GM12892 (cell line): ENCODE measurements around the gene MRPL20.

Experiments
- POLR2A ChIP-seq: IDR thresholded peaks from 2 replicates; pipeline ENCODE4 v1.6.1; 2011; ENCODE audit warnings: low read depth, low read length, control low read depth
- POLR2AphosphoS5 ChIP-seq: IDR thresholded peaks from 2 replicates; pipeline ENCODE4 v1.6.1; 2011; ENCODE audit warnings: low read depth, low read length, control low read depth
- TAF1 ChIP-seq: IDR thresholded peaks from 2 replicates; pipeline ENCODE4 v1.6.1; 2011; ENCODE audit warnings: low read depth, mild to moderate bottlenecking, control low read depth, low read length, borderline replicate concordance

DNA sequence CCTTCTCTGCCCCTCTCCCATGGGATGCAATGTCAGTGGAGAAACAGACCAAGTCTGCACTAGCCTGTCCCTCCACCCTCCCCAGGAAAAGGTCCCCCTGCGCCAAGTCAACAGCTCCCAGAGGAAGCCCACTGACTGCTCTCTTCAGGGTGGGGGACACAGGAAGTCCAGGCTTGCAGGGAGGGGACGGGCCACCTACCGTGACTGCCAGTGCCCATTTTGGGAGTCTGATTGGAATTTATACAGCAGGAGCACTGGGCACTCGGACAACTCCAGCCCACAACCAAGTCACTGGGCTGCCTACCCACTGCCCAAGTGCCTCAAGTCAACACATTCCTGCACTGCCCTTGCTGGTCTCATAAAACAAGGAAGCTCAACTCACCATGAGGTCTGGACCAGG is 14.1 kb downstream of the MRPL20 start:
- TF ChIP-seq POLR2AphosphoS5: no peak
- no peak for TF ChIP-seq TAF1
- no peak for TF ChIP-seq POLR2A
